Testis (tissue), 2 donors: ENCODE data around the gene LIF.
A peak's percentile ranks its signal among the peaks of the same experiment; 100 is the strongest.

Experiments used
- CTCF ChIP-seq, 3 experiments: fragments of 450-650 bp in 2 of 3; fragments of 200-600 bp in 1 of 3; sonication (generic) in 1 of 3; IDR thresholded peaks; one replicate each; pipeline ENCODE4 v1.5.1; 2016 to 2019; ENCODE audit warnings: antibody characterized with exemption in 3 of 3, mild to moderate bottlenecking in 2 of 3, moderate library complexity in 1 of 3
- POLR2A ChIP-seq: fragments of 450-650 bp; IDR thresholded peaks from one replicate; pipeline ENCODE4 v1.6.1; 2017; ENCODE audit warnings: antibody characterized with exemption, mild to moderate bottlenecking, moderate library complexity

- TF ChIP-seq CTCF (IDR thresholded peaks at IDR 0.05) (peak; percentile 98 to 100 (median 98)), POLR2A (no peak)
These were observed 16.6 kb upstream of the LIF start for GRCh38 chr22:30262917-30263741.
